ENCODE data around the gene NUBP1.
A peak's percentile ranks its signal among the peaks of the same experiment; 100 is the strongest.
"Not testable (repeated sequence)": the region's sequence is repeated elsewhere in the genome, so short reads cannot be mapped to it uniquely, and the experiment has no call there.

NUBP1 gene

DNA sequence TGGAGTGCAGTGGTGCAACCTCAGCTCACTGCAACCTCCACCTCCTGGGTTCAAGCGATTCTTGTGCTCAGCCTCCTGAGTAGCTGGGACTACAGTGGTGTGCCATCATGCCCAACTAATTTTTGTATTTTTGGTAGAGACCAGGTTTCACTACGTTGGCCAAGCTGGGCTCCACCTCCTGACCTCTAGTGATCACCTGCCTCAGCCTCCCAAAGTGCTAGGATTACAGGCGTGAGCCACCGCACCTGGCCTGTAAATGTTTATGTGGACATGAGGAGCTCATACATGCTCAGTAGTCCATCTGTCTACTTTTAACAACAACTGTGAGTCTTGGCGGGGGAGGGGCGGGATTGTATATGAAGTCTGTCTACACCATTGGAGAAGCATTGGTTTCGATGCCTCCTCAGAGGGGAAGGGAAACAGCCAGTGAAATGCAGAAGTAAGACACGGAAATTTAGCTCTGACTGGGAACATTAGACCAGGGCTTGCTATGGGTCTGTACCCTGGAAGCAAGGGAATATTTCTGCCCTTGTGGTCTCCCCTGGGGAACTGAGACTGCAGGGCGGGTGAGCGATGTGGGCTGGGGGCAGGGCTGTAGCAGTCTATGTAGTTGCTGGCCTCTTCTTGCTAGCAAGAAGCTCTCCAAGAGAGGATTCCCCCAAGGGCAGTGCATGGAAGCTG lies 9.3 kb downstream of the NUBP1 start:
- peak; percentile 32 for DNase-seq

DNA sequence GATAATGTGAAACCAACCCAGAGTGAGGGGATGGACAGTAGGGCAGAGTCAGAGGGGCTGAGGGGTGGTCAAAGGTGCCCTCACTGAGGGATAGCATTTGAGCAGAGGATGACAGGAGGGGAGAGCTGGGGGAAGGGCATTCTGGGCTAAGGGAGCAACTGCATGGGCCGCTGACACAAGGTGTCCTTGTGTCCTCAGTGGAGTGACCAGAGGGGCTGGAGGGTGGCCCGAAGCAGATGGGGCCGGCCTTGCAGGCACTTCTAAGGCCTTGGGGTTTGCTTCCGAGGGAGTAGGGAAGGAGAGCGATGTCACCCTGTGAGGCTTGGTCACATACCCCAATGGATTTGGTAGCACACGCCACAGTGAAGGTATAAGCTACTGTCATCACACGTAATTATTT lies 10.0 kb downstream of the NUBP1 start:
- no peak for DNase-seq

DNA sequence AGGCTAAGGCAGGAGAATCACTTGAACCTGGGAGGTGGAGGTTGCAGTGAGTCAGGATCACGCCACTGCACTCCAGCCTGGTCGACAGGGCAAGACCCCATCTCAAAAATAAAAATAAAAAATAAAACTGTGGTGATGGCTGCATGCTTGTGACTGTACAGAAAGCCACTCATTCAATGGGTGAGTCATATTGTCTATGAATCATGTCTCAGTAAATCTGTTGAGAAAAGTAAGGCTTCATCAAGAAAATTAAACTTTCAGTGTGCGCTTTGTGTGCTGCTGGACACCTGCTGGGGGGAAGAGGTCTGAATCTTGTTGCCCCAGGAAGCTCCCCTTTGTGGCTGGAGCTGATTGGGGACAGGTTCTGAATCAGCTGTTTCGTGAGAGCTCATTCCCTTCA lies 11.3 kb downstream of the NUBP1 start:
- DNase-seq: no peak

DNA sequence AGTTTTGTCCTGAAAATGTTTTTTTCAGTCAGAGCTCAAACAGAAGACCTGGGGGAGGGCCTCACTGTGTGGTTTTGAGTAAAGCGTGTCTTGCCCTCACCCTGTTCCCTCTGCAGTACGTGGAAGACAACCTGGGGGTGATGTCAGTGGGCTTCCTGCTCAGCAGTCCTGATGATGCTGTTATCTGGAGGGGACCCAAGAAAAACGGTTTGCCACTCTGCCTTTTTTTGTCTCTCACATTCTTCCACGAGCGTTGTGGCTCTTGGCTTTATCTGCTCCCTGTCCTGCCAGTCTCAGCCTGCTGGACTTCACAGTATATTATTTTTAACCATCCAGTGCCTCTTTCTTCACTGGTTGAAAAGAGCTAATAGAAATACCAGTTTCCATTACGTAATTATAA lies 12.9 kb downstream of the NUBP1 start:
- no peak for DNase-seq

DNA sequence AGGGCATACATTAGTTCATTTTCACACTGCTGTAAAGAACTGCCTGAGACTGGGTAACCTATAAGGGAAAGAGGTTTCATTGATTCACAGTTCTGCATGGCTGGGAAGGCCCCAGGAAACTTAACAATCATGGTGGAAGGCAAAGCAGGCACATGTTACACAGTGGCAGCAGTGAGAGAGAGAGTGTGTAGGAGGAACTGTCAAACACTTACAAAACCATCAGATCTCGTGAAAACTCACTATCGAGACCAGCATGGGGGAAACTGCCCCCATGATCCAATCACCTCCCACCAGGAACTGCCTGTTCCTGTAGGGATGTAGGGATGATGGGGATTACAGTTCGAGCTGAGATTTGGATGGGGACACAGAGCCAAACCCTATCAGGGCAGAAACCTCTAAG lies 17.2 kb downstream of the NUBP1 start:
- no peak for DNase-seq

DNA sequence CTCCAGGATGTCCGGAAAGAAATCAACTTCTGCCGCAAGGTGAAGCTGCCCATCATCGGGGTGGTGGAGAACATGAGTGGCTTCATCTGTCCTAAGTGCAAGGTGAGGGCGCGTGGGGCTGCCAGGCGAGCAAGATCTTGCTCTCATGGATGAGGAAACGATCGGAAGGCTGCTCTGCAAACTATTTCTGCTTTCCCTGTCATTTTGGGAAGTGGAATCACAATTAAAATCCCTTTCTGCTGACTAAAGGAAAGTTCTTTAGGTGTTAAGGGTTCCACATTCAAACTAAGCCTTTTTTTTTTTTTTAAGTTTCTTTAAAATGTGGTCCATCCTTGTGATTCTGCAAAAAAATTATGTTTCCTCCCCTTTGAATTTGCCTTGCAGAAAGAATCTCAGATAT lies 17.7 kb downstream of the NUBP1 start:
- no peak for DNase-seq

DNA sequence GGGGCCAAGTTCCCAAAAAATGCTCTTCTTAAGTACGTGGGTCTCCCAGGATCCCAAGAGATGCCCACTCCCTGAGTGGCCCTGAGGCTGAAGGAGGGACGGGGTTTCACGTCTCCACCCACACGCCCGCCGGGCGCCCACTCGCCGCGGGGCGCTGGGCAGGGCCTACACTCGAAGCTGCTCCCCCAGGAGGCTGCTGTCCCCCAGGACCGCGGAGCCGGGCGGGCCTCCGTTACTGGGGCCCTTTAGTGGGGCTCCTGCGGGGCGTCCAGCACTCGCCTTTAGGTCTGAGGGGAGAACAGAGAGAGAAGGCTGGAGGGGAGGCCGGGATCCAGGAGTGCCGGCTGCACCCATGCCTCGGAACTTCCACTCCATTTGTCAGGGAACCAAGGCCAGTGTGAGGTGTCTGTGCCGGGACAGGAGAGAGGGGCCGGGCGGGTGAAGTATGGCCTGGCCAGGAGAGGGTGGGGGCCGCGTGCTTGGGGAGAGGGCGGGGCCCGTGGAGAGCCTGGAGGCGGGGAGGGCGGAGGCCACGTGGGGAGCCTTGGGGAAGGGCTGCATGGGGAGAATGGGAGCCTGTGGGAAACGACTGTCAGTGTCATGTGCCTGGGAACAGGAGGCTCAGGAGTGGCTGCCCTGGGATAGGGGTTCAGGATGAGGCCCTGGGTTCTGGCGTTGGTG lies 18.8 kb downstream of the NUBP1 start:
- DNase-seq: no peak

DNA sequence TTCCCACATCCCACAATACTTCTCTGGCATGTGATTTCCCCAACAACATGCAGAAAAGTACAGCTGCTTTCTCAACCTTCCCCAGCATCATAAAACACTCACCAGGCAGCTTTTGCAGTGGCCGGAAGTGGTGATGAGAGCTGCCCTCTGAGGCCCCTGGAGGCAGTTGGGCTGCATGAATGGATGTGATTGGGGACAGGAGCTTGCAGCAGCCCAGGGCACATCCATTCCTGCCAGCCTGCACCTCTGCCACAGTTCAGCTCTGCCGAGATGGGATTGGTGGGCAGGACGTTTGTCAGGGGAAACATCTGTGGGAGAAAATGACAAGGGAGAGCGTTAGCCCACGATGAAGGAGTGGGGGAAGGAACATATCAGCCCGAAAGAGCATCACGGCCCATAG lies 19.8 kb downstream of the NUBP1 start:
- no peak for DNase-seq

DNA sequence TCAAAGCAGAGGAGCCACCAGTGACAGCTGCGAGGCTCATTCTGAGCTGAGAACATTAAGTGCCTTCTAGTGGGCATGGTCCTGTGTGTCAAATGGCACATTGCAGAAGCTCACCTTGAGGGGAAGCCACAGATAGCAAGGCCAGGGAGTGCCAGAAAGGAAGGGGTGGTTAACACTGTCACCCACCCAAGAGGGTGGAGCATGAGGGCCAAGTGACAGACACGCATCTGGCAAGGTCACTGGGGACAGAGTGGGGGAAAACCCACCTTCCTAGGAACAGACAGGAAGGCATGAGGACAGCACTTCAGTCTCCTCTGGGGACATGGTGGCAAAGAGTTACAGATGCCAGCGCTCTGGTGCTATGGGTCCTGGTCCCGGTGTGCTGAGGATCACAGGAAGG lies 22.1 kb downstream of the NUBP1 start:
- DNase-seq: no peak

DNA sequence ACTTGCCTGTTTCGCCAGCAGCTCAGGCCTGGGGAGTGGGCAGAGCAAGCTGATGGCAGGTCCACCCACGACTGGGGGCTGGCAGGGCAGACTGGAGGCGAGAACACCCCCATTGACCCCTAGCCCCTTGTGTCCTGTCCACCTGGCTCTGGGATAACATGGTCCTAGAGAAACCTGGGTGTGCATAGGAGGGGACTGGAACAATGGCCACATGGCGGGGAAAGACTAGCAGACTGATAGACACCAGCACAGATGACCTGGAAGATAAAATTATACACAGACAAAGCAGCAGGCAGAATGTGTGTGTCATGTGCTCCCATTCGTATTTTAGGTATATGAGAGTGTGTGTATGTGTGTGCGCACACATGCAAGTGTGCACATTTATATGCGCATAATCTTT lies 23.5 kb downstream of the NUBP1 start:
- DNase-seq: no peak

DNA sequence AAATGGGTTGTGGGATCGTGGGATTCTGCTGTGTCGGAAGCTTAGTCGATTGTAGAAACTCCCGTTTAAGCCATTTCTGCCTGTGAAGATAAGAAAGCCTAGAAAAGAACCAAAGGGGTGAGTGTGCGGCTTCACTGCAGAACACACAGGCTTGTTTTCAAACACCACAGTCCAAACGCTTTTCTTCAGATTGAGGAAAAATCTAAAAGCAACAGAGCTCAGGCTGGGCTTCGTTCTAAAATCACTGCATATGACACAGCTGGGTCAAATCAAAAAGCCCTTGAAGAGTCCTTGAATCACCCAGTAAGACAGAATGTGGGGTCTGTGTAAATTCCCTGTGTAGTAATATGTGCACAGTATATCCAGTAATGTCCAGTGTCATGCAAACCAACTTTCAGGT lies 25.7 kb downstream of the NUBP1 start:
- DNase-seq: no peak

DNA sequence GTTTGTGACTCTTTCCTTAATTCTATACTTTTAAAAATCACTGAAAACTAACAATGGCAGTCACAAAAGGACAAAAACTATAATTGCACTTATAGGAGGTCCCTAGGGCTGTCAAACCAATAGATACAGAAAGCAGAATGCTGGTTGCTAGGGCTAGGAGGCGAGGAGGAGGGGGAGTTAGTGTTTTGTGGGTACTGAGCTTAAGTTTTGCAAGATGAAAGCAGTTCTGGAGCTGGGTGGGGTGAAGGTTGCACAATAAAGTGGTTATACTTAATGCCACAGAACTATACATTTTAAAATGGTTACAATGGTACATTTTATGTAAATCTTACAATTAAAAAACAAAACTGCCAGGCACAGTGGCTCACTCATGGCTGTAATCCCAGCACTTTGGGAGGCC lies 27.3 kb downstream of the NUBP1 start:
- DNase-seq: no peak

DNA sequence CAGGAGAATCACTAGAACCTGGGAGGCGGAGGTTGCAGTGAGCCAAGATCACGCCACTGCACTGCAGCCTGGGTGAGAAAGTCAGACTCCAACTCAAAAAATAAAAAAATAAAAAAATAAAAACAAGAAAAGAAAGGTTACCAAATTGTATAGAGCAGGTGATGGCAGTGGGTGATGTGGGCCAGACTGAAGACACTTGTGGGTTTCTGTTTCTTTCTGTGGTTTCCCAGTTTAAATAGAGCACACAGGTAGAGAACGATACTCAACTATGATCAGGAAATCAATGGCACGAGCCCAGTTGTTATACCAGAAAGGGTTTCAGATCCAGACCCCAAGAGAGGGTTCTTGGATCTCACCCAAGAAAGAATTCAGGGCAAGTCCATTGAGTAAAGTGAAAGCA lies 32.6 kb downstream of the NUBP1 start:
- no peak for DNase-seq

DNA sequence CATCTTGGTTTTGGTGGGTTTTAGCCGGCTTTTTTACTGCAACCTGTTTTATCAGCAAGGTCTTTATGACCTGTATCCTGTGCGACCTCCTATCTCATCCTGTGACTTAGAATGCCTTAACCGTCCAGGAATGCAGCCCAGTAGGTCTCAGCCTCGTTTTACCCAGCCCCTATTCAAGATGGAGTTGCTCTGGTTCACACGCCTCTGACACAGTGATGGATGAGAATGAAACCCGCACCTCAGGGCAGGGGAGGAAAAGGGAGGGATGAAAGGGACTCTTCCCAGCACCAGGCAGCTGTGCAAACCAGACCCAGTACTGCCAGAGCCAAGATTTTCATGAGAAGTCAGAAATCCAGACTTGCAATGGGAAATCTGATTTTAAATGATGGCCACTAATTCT lies 33.3 kb downstream of the NUBP1 start:
- DNase-seq: not testable (repeated sequence)

DNA sequence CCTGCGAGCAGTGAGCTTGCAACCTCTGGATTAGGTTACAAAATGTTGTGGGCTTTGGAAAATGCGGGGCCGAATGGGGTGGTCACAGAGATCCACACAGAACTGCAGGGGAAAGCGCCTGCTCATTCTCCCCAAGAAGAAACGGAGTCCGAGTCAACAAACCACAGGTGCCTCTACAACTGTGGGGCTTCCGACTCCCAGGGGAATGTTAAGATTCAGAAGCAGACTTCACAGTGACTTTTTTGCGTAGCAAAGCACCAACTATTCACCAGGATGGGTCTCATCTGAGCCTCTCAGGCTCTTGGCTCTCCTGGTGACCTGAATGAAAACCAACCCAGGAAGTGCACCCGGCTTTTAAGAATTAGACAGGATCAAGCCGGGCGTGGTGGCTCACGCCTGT lies 33.7 kb downstream of the NUBP1 start:
- no peak for DNase-seq

DNA sequence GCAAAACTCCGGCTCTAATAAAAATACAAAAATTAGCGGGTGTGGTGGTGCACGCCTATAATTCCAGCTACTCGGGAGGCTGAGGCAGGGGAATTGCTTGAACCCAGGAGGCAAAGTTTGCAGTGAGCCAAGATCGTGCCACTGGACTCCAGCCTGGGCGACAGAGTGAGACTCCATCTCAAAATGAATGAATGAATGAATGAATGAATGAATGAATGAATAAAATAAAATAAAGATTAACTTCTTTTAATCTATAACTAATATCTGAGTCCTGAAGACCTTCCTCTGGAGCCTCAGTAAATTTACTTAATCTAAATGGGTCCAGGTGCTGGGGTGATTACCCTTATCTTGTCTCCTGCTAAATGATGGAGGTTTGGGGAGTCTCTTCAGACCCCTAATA lies 36.3 kb downstream of the NUBP1 start:
- DNase-seq: not testable (repeated sequence)

DNA sequence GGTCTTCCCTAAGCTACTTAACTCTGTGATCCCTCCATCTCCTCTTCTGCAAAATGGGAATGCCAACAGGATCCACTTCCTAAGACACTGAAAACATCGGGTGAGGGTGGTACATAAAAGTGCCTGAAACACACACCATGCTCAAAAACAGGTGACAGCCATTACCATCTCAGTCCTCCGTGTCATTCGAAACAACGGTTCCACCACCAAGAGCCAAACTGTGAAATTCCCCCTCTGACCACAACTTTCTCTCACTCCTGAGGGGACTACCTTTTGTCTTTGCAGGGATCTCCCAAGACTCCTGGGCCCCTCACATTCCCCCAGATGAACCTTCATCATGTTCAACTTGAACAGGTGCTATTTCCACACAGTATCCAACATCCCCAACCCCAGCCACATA lies 37.0 kb downstream of the NUBP1 start:
- no peak for DNase-seq

DNA sequence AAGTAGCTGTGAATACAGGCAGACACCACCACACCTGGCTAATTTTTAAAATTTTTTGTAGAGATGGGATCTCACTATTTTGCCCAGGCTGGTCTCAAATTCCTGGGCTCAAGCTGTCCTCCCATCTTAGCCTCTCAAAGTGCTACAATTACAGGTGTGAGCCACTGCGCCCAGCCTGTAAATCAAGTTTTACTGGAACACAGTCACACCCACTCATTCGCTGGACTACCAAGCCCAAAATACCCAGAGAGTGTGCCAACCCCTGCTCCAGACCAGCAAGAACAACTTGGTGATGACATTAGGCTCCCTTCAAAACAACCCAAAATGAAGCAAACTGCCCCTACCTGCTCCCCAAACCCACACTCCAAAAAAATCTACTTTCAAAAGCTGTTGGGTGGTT lies 39.0 kb downstream of the NUBP1 start:
- no peak for DNase-seq

DNA sequence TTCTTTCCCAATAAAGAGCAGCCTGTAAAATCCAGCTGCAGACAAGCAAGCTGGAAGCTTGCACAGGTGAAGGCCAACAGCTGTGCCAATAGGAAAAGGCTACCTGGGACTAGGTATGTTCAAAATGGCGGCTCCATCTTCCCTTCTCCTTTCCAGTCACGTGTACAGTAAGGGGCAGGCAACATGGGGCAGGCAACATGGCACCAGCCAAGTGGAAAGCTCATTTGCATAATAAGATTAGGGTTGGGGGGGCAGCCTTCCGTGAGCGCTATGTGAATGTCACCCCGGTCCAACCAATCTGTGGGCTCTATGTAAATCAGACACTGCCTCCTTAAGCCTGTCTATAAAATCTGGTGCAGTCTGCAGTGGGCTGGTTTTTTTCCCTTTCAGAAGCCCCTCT lies 43.7 kb downstream of the NUBP1 start:
- DNase-seq: peak; percentile 52

DNA sequence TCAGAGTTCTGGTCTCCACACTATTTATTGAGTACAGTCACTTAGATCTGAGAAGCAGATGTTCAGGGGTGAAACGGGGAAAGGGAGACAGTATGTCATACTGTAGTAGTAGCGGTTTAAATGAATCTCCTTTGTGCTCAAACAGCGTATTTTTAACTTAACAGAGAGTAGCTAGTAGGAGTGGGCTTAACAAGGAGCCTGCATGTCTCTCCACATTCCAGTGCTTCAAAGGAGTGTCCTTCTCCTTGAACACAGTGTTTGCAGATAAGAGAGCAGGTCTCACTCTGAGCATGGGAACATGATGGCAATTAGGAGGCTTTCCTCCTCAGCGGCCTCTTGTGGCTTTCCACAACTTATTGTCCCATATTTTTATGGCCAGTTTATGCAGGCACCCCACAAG lies 45.0 kb downstream of the NUBP1 start:
- DNase-seq: not testable (repeated sequence)

DNA sequence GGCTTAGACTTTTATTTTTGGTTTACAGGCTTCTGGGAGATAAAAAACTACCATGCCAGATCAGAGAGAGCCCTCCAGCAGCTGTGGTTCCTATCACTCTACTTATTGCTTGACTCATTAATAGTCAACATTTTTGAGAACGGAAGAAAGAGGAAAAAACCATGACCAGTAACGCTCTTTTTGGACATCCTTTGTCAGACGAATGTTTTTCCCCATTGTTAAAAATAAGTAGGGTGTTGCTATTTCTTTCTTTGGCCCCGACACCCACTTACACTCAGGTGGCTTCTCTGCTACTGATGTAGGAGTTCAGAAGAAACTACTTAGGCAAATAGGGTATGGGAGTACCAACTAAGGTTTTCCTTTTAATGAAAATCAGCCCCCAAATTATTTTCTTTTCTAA lies 47.4 kb downstream of the NUBP1 start:
- no peak for DNase-seq

DNA sequence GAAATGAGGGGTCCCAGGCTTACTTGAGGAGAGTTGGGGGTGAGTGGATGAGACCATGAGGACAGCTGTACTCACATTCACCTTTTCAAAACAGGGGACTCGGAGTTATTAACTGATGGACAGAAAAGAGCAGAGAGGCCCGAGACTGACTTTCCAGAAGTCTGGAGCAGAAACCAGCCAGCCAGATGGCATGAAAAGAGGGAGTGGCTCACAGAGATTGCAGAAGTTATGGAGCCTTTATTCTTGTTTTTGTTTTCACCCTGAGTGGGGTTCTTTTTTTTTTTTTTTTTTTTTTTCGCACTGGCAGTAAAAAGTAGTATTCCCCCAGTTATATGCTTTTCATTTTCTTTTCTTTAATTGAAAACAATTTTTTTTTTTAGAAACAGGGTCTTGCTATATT lies 56.1 kb downstream of the NUBP1 start:
- no peak for DNase-seq

DNA sequence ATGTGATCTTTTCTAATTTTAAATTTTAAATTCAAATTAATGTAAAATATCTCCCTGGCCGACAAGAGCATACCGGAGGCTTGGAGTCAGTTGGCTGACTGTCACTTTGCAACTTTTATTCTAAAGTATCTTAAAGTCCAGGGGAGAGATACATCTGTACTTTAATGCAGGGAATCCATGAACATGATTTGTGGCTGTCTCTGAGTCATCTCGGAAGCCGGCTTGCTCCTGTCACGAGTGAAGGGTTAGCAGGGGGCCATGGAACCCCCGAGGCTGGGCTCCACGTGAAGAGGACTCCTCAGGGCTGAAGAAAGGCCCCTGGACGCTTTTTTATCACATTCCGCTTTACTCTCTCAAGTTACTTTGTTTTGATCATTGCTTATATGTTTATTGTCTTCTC lies 61.7 kb downstream of the NUBP1 start:
- no peak for DNase-seq

DNA sequence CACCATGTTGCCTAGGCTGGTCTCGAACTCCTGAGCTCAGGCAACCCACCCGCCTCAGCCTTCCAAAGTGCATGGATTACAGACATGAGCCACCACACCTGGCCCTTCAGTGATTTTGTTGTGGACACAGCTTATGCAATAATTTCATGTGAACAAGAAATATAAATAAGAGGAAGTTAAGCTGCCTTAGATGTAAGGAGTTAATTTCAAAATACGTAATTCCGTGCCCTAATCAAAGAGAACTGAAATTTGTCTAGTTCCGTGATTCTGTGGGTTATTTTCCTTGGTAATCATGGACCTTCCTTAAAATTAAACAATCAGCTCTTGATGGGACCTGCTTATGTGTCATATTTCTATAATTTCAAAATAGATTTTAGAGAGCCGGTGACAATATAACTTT lies 63.1 kb downstream of the NUBP1 start:
- no peak for DNase-seq

DNA sequence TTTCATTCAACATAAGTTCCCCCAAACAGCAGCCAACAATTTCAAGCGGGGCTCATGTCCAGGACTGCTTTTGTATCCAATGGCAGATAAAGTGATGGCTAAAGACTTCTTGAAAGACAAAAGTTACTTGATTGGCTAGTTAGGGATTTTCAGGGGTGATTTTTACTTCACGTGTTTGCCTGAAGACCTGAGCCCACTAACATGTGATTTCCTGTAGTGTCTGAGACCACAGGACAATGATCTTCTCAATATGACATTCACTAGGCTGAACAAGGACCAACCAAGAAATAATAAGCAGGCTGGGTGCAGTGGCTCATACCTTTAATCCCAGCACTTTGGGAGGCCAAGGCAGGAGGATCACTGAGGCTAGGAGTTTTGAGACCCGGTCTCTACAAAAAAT lies 64.6 kb downstream of the NUBP1 start:
- DNase-seq: no peak

All from NCI-H2171 (cell line).